MM.1S (cell line): ENCODE data around the gene EFNA2.

ENCODE experiments used
- EZH2 ChIP-seq: fragments of 300-600 bp; sonication (generic); optimal IDR thresholded peaks from 2 replicates; pipeline ENCODE3; 2017; ENCODE audit warnings: low read depth, mild to moderate bottlenecking, antibody characterized with exemption, low read length, mixed read lengths
- EZH2phosphoT487 ChIP-seq: fragments of 300-600 bp; sonication (generic); IDR thresholded peaks from 2 replicates; pipeline ENCODE4 v1.6.1; 2018; ENCODE audit warnings: antibody characterized with exemption, low read length
- TF ChIP-seq, protein P1 (sequence below): fragments of 300-600 bp; sonication (generic); IDR thresholded peaks from 2 replicates; pipeline ENCODE4 v1.5.1; 2016; ENCODE audit warnings: antibody characterized with exemption, low read length, mixed read lengths

DNA sequence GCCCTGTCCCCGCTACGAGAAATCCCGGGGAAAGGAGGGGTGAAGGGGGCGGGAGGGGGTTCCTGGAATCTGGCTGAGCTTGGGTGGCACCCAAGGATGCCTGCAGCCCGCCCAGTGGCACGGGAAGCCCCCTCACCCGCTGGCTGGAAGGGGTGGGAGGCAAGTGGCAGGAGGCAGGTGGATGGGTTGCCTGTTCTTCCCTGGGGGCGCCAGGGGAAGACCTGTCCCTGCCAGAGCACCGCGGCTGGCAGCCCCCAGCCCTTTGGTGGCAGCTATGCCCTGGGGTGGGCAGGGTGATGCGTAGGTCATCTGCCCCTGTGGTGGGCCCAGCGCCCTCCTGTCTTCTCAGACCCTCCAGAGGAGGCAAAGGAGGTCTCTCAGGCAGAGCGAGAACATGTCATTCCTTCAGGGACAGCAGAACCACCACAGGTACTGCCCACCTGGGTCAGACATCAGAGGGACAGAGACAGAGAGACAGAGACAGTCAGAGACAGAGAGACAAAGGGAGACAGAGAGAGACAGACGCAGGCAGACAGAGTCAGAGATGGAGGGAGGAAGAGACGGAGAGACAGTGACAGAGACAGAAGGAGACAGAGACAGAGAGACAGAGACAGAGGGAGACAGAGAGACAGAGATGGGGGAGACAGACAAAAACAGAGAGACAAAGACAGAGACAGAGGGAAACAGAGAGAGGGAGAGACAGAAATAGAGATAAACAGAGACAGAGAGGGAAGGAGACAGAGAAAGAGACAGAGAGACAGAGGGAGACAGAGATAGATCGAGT is 36.7 kb downstream of the EFNA2 start:
- TF ChIP-seq, protein P1, sequence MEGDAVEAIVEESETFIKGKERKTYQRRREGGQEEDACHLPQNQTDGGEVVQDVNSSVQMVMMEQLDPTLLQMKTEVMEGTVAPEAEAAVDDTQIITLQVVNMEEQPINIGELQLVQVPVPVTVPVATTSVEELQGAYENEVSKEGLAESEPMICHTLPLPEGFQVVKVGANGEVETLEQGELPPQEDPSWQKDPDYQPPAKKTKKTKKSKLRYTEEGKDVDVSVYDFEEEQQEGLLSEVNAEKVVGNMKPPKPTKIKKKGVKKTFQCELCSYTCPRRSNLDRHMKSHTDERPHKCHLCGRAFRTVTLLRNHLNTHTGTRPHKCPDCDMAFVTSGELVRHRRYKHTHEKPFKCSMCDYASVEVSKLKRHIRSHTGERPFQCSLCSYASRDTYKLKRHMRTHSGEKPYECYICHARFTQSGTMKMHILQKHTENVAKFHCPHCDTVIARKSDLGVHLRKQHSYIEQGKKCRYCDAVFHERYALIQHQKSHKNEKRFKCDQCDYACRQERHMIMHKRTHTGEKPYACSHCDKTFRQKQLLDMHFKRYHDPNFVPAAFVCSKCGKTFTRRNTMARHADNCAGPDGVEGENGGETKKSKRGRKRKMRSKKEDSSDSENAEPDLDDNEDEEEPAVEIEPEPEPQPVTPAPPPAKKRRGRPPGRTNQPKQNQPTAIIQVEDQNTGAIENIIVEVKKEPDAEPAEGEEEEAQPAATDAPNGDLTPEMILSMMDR = no peak
- peak; percentile 25 for TF ChIP-seq EZH2
- no peak for TF ChIP-seq EZH2phosphoT487
